ENCODE measurements around the gene POLR2L. TPM values are rescaled to one million over a fixed set of nuclear protein-coding genes. Genes with fewer than 3 reads are reported as not detected.
A peak's percentile ranks its signal among the peaks of the same experiment; 100 is the strongest.

Gene POLR2L
- total and polyA plus RNA-seq, 2 experiments from 2014 or later, result 113 to 804 TPM

- WGBS, 2 experiments (ENCODE audit: low coverage in 1 of 2, low lambda C conversion rate in 2 of 2, missing lambda C conversion rate in 2 of 2), result 5 to 6% methylated on average over 52 to 71 of the region's 78 CpGs
- no peaks in the 10 kb centered on the region for H3K36me3 ChIP-seq (ENCODE audit: low read depth)
- TF ChIP-seq EZH2phosphoT487 (IDR thresholded peaks at IDR 0.05; ENCODE audit: insufficient read depth, low read depth) (no peak), EZH2 (IDR thresholded peaks at IDR 0.05; ENCODE audit: insufficient read depth, poor library complexity, severe bottlenecking) (no peak)
- H3K4me2 ChIP-seq (ENCODE audit: unreplicated experiment), result peak overlapping the region; percentile 67
- H3K9me2 ChIP-seq (ENCODE audit: insufficient read depth), result no peaks in the 10 kb centered on the region
- DNase-seq, result peak; percentile 85
- no peaks in the 10 kb centered on the region for H4K20me1 ChIP-seq (ENCODE audit: insufficient read depth)
- peaks cover 21% of the 10 kb centered on the region for H3K79me2 ChIP-seq (ENCODE audit: insufficient read depth)
- peak overlapping the region; percentile 54 for H3K4me3 ChIP-seq
- H2AFZ ChIP-seq, result peak overlapping the region; percentile 24; the same call in 1 of the 2 replicates
- H3F3A ChIP-seq (ENCODE audit: insufficient read depth), result no peaks in the 10 kb centered on the region
- H3K27ac ChIP-seq, result no peak overlapping the region
- in situ Hi-C loops (cut with MboI), result no loop called here
- H3K4me1 ChIP-seq (ENCODE audit: insufficient read depth), result peaks cover 14% of the 10 kb centered on the region; the same call in 1 of the 2 replicates
- peaks cover 7% of the 10 kb centered on the region; the same call in 1 of the 2 replicates for H3K27me3 ChIP-seq (replicated peaks; ENCODE audit: insufficient read depth)
- H3K9ac ChIP-seq, result no peak overlapping the region
- no peaks in the 10 kb centered on the region for H3K9me3 ChIP-seq (ENCODE audit: low read depth)
Observed at GRCh38 chr11:830295-831117, 11.8 kb downstream of the POLR2L start.

DNA sequence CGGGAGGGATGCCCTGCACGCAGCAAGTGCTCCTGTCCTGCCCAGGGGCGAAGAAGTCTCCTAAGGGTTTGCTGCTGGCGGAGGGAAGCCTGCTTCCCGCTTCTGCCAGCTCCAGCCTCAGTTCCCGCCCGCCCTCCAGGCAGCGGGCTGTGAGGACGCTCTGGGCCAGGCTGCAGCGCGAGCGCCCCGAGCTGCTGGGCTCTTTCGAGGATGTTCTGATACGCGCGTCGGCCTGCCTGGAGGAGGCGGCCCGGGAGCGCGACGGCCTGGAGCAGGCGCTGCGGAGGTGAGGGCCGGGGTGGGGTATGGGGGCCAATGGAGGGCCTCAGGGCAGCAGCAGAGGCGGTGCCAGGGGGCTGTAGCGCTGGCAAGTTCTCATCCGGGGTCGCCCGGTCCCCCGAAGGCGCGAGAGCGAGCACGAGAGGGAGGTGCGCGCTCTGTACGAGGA, 12.5 kb downstream of the POLR2L start:
- TF ChIP-seq EZH2 (IDR thresholded peaks at IDR 0.05; ENCODE audit: insufficient read depth, poor library complexity, severe bottlenecking) (peak; percentile 9), EZH2phosphoT487 (IDR thresholded peaks at IDR 0.05; ENCODE audit: insufficient read depth, low read depth) (0 out of 2 replicates have a peak, but pooled peaks have one; percentile 36)
- Histone ChIP-seq H4K20me1 (ENCODE audit: insufficient read depth) (no peaks in the 10 kb centered on the region), H3K4me1 (ENCODE audit: insufficient read depth) (peaks cover 9% of the 10 kb centered on the region; the same call in 1 of the 2 replicates), H3K27me3 (replicated peaks; ENCODE audit: insufficient read depth) (peaks cover 7% of the 10 kb centered on the region; the same call in 1 of the 2 replicates), H2AFZ (no peak overlapping the region), H3K4me3 (peak overlapping the region; percentile 54), H3K4me2 (ENCODE audit: unreplicated experiment) (peak overlapping the region; percentile 56), H3K9me3 (ENCODE audit: low read depth) (no peaks in the 10 kb centered on the region), H3K9ac (no peak overlapping the region), H3K36me3 (ENCODE audit: low read depth) (peaks cover 3% of the 10 kb centered on the region; the same call in 1 of the 2 replicates), H3K9me2 (ENCODE audit: insufficient read depth) (no peaks in the 10 kb centered on the region), H3F3A (ENCODE audit: insufficient read depth) (no peaks in the 10 kb centered on the region), H3K27ac (no peak overlapping the region), H3K79me2 (ENCODE audit: insufficient read depth) (peaks cover 15% of the 10 kb centered on the region)
- in situ Hi-C loops (cut with MboI), result no loop called here
- peak; percentile 53 for DNase-seq
- WGBS, 2 experiments (ENCODE audit: low coverage in 1 of 2, low lambda C conversion rate in 2 of 2, missing lambda C conversion rate in 2 of 2), result 3% methylated on average over 16 to 39 of the region's 39 CpGs

GRCh38 chr11:829176-829846, 13.0 kb downstream of the POLR2L start:
- TF ChIP-seq EZH2phosphoT487 (IDR thresholded peaks at IDR 0.05; ENCODE audit: insufficient read depth, low read depth) (no peak), EZH2 (IDR thresholded peaks at IDR 0.05; ENCODE audit: insufficient read depth, poor library complexity, severe bottlenecking) (peak; percentile 21)
- H3K9me2 ChIP-seq (ENCODE audit: insufficient read depth), result no peaks in the 10 kb centered on the region
- H3K4me2 ChIP-seq (ENCODE audit: unreplicated experiment), result no peak overlapping the region
- H3K27ac ChIP-seq, result no peak overlapping the region
- no peaks in the 10 kb centered on the region for H4K20me1 ChIP-seq (ENCODE audit: insufficient read depth)
- no peaks in the 10 kb centered on the region for H3F3A ChIP-seq (ENCODE audit: insufficient read depth)
- peaks cover 9% of the 10 kb centered on the region; the same call in 1 of the 2 replicates for H3K4me1 ChIP-seq (ENCODE audit: insufficient read depth)
- in situ Hi-C loops (cut with MboI), result no loop called here
- peaks cover 7% of the 10 kb centered on the region; the same call in 1 of the 2 replicates for H3K27me3 ChIP-seq (replicated peaks; ENCODE audit: insufficient read depth)
- peaks cover 3% of the 10 kb centered on the region; the same call in 1 of the 2 replicates for H3K36me3 ChIP-seq (ENCODE audit: low read depth)
- H3K79me2 ChIP-seq (ENCODE audit: insufficient read depth), result peaks cover 11% of the 10 kb centered on the region
- H3K9me3 ChIP-seq (ENCODE audit: low read depth), result no peaks in the 10 kb centered on the region
- H3K9ac ChIP-seq, result no peak overlapping the region
- WGBS, 2 experiments (ENCODE audit: low coverage in 1 of 2, low lambda C conversion rate in 2 of 2, missing lambda C conversion rate in 2 of 2), result 28 to 35% methylated on average over 39 to 40 of the region's 40 CpGs
- no peak overlapping the region for H3K4me3 ChIP-seq
- H2AFZ ChIP-seq, result no peak overlapping the region
- no peak for DNase-seq

DNA sequence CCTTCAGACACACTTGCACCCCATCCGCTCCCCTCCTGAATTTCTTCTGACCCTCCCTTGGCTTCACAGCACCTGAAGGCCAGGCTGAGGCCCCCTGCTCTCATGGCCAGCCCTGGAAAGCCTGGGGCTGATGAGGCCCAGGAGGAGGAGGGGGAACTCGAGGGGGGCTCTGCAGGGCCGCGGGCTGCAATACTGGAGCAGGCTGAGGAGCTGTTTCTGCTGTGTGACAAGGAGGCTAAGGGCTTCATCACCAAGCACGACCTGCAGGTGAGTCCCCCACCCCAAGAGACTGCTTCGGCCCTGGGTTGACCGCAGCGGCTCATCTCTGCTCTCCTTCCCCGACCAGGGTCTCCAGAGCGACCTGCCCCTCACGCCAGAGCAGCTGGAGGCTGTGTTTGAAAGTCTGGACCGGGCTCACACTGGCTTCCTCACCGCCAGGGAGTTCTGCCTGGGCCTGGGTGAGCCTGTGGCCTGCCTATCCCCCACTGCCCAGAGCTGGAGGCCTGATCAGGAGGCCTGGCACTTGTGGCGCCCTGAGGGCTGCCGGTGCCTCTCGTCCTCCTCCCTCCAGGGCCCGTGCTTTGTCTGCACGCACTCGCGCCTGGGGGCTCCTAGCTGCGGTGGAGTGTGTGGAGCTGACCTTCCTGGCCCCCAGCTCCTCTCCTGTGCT, 13.7 kb downstream of the POLR2L start:
- H3F3A ChIP-seq (ENCODE audit: insufficient read depth), result no peaks in the 10 kb centered on the region
- WGBS, 2 experiments (ENCODE audit: low coverage in 1 of 2, low lambda C conversion rate in 2 of 2, missing lambda C conversion rate in 2 of 2), result 91 to 92% methylated on average over 20 to 21 of the region's 21 CpGs
- no peak overlapping the region for H2AFZ ChIP-seq
- no peak overlapping the region for H3K9ac ChIP-seq
- in situ Hi-C loops (cut with MboI), result no loop called here
- DNase-seq, result no peak
- peaks cover 7% of the 10 kb centered on the region; the same call in 1 of the 2 replicates for H3K27me3 ChIP-seq (replicated peaks; ENCODE audit: insufficient read depth)
- H3K4me1 ChIP-seq (ENCODE audit: insufficient read depth), result peaks cover 9% of the 10 kb centered on the region; the same call in 1 of the 2 replicates
- H3K4me2 ChIP-seq (ENCODE audit: unreplicated experiment), result no peak overlapping the region
- TF ChIP-seq EZH2 (IDR thresholded peaks at IDR 0.05; ENCODE audit: insufficient read depth, poor library complexity, severe bottlenecking) (no peak), EZH2phosphoT487 (IDR thresholded peaks at IDR 0.05; ENCODE audit: insufficient read depth, low read depth) (no peak)
- H3K4me3 ChIP-seq, result no peak overlapping the region
- H3K79me2 ChIP-seq (ENCODE audit: insufficient read depth), result peaks cover 6% of the 10 kb centered on the region
- H3K27ac ChIP-seq, result no peak overlapping the region
- no peaks in the 10 kb centered on the region for H3K9me2 ChIP-seq (ENCODE audit: insufficient read depth)
- H3K9me3 ChIP-seq (ENCODE audit: low read depth), result no peaks in the 10 kb centered on the region
- peaks cover 3% of the 10 kb centered on the region; the same call in 1 of the 2 replicates for H3K36me3 ChIP-seq (ENCODE audit: low read depth)
- no peaks in the 10 kb centered on the region for H4K20me1 ChIP-seq (ENCODE audit: insufficient read depth)

Data from GM23248 (cell line).